GM18502 (cell line): ENCODE data around the gene FUCA1.
"Not testable (repeated sequence)": the region's sequence is repeated elsewhere in the genome, so short reads cannot be mapped to it uniquely, and the experiment has no call there.

Experiments used
- ATAC-seq: cut with Tn5 transposase; IDR thresholded peaks from one replicate; pipeline ENCODE4 v1.9.1; 2021; ENCODE audit warnings: mild to moderate bottlenecking; ENCODE audit not compliant: unreplicated experiment, poor library complexity

The FUCA1 gene

DNA sequence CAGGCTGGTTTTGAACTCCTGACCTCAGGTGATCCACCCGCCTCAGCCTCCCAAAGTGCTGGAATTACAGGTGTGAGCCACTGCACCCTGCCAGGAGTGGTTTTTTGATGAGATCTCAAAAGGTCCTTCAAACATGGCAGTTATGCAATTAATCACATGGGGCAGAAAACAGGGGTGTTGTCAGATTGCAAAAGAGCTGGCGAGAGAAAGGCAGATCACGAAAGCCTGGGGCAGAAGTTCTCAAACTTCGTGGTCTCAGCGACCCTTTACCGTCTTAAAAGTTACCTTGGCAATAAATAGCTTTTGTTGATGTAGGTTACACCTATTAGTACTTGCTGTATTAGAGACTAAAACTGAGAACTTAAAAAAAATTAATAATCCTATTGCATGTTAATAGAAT, 29.0 kb upstream of the FUCA1 start:
- ATAC-seq: no peak

DNA sequence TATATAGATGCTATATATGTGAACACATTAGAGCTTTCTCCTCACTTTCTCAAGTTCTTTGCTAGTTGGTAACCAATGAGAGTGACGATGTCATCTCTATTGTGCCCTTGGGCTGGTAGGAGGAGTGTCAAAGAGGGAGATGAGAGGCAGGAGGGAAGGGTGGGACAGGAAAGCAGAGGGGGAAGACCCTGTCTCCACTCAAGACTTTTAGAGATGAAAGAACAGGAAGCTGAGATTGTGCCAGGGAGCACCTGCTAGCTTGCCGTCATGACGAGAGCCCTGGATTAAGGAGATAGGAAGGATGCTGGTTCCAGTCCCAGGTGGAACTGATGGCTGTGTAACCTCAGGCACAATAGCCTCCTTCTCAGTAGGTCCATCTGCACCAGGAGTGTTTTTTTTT, 28.4 kb upstream of the FUCA1 start:
- ATAC-seq: no peak

DNA sequence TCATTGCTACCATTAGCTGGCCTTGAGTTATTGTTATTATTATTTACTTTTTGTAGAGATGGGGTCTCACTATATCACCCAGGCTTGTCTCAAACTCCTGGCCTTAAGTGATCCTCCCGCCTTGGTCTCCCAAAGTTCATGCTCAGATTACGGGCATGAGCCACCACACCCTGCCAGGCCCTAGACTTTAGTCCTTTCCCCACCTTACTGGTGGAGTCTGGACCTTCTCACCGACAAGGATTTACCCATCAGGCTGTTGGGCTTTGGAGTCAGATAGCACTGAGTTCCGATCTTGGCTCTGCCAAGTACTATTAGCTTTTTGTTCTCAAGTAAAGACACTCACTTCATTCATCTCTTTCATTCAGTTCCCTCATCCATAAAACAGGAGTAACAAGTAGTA, 27.9 kb upstream of the FUCA1 start:
- no peak for ATAC-seq

DNA sequence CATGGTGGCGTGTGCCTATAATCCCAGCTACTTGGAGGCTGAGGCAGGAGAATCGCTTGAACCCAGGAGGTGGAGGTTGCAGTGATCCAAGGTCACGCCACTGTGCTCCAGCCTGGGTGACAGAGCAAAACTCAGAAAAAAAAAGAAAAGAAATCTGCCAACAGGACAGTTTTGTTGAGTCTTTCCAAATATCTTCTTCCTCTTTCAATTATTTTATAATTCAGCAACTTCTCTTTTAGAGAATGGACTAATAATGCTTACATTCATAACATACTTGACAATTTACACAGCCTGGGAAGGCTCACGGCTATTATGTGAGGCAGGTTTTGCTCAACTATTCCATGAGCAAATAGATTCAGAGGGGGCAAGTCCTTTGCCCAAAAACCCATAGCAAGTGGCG, 27.0 kb upstream of the FUCA1 start:
- ATAC-seq: no peak

DNA sequence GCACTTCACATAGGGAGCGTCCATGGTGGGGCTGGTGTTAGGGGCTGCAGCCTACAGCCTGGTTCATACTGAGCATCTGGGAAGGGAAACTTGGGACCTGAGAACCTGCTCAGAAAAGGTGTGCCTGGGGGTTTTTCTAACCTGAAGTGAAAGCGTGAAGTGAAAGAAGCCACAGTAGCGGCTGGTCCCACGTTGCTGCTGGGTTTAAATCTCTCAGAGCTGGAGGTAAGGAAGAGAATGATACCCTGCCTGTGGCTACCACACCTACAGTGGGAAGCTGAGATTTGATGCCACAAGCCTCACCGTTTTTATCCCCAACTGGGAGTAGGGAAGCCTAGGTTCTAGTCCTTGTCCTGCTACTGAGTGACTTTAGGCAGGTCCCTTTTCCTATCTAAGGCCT, 21.0 kb upstream of the FUCA1 start:
- peak; percentile 59 for ATAC-seq

DNA sequence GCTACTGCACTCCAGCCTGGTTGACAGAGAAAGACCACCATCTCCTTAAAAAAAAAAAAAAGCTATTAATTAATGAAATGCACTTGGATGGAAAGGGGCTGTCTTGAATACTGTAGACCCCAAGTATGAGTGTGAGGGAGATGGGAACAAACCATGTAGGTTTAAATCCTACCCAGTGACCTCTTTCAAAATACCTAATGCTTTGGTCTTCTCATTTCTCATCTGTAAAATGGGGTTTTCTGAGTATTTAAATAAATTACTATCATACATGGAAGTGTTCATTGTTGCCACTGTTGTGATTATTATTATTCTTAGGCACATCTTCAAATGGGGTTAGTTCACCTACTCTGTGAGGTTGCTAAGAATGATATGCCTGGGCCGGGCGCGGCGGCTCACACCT, 17.1 kb upstream of the FUCA1 start:
- no peak for ATAC-seq

DNA sequence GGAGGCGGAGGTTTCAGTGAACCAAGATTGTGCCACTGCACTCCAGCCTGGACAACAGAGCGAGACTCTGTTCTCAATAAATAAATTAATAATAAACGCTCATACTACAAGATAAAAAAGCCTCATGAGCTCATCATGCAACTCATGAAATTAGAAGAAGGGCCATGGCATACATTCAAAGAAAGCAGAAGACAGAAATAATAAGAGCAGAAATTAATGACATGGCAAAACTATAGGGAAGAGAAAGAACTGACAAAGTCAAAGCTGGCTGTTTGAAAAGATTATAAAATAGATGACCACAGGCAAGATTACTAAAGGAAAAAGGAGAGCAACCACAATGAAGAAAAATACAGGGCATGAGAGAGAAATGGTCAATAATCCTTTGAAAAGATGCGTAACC, 14.7 kb upstream of the FUCA1 start:
- ATAC-seq: no peak

DNA sequence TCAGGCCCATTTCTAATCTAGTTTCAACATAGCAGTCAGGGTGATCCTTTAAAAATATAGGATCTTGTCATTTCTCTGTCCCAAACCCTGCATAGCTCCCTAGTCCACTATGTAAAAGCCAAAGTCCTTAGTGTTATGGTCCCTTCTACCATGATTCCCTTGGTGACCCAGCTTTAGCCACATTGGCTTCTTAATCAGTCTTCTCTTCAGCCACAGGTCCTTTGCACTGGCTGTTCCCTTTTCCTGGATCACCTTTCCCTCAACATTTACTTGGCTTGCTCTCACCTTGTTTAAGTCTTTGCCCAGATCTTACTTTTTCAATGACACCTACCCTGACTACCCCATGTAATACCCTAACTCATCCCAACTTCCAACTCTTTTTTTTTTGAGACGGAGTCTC, 11.7 kb upstream of the FUCA1 start:
- no peak for ATAC-seq

DNA sequence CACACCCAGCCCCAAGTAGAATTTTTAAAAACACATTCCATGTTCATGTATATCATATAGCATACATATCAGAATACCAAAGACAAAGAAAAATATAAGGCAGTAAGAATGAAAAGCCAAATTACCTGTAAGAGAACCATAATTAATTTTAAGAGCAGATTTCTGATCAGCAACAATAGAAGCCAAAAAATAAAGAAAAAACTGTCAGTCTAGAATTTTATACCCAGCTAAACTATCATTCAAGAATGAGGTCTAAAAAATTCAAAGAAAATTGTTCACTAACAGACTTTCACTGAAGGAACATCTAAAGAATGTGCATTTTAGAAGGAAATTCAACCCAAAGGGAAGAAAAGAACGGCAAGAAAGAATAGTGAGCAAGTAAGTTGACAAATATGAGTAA, 10.6 kb upstream of the FUCA1 start:
- ATAC-seq: no peak

DNA sequence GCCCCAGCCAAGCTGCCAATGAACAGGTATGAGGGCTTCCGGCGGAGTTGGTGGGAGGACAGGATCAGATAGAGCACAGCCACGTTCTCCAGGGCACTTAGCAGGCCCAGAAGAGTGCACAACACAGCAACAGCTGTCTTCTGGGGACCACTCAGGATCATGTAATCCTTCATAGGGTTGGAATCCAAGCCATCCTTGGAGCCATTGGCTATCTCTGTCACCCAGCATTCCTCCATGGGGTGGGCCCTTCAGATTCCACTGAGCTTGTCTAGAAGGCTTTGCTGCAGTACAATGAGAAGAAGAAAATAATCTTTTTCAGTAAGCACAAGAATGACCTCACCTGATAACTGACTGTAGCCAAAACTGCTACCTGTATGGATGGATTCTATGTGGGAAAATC, 7.3 kb upstream of the FUCA1 start:
- ATAC-seq: no peak

DNA sequence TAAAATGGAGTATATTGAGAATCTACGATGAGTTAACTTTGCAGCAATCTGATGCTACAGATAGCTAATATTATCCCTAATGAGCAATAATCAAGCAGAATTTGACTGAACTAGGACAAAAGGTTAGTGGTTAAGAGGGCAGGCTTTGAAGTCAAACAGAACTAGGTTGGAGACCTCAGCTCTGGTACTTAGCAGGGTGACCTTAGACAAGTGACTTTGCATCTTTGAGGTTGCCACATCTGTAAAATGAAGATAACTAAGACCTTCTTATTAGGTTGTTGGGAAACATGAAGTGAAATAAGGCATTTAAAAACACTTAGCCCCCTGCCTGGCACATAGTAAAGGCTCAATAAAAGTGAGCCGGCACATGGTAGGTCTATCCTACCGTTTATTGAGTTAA, 4.3 kb upstream of the FUCA1 start:
- no peak for ATAC-seq

DNA sequence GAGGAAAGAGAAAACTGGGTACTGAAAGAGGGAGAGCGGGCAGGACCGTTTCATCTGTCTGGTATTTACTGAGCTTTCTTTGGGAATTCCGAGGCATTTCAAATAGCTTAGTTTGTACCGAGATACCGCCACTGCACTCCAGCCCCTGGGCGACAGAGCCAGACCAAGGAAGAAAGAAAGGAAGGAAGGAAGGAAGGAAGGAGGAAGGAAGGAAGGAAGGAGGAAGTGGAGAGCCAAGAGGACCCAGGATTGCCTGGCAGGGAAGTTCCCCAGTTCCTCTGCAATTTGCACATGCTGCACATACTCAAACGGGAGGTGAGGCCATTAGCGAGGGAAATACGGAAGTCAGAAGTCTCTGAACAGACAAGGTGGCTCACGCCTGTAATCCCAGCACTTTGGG, 961 bp upstream of the FUCA1 start:
- ATAC-seq: no peak

DNA sequence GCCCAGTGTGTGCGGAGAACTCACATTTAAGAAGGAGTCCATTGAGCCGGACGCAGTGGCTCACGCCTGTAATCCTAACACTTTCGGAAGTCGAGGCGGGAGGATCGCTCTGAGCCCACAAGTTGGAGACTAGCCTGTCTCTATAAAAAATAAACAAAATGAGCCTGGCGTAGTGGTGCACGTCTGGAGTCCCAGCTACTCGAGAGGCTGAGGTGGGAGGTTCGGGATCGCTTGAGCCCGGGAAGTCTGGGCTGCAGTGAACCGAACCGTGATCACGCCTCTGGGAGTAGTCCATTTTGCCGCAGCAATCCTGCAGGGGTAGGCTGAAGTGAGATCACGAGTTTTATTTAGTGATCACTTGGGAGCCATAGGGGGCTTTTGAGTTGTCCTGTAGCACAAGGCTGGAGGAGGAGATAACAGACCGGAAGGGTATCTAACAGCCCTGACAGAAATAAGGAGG, 497 bp upstream of the FUCA1 start:
- no peak for ATAC-seq

DNA sequence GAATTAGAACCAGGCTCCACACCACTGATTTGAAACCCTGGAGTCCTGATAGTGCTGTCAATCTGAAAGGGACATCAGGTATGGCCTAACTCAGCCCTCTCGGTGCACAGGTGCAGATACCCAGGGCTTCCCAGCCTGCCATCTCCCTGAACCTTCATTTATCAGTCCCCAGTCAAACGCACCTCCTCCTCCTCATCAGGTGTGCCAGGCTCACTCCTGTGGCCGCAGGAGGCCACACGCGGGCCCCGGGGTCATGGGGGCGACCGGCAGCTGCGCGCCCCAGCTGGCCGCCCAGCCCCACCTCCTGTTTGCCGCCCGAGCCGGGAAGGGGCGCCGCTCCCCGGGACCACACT, 572 bp downstream of the FUCA1 start:
- no peak for ATAC-seq

DNA sequence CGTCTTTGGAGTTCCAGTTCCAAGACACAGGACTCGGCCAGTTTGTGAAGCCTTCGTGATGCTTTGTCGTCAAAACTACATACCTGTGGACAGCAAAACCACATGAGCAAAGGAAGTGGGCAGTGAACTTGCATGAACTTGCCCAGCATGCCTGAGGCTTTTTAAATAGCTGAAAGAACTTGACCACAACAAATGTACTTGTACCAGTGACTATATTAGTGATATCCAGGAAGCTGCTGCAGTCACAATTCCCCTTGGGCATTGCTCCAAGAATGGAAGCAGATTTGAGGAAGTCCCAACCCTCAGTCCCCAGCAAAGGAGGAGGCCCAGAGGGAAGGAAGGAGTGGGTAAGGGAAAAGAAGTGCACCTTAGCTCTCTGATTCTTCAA, 2.6 kb downstream of the FUCA1 start:
- no peak for ATAC-seq

DNA sequence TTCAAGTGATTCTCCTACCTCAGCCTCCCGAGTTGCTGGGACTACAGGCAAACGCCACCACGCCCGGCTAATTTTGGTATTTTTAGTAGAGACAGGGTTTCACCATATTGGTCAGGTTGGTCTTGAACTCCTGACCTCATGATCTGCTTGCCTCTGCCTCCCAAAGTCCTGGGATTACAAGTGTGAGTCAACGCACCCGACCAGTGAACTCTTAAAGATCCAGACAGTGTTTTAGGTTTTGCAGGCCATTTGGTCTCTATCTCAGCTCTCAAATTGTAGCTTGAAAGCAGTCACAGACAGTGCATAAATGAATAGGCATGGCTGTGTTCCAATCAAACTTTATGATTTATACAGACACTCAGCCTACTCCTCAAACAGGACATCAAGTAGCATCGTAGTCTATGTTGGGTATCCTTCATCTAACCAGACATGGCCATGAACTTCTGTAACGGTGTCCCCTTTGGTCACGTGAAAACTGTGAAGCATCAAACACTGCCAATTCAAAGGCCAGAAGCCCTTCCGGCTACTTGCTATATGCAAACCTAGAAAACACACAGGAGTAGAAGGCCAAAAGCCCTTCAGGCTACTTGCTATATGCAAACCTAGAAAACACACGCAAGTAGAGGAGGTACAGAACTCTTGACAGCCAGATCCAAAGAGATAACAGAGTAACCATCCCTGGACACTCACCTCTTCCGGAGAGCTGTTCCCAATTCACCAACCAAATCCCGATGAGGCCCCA, 3.1 kb downstream of the FUCA1 start:
- no peak for ATAC-seq

DNA sequence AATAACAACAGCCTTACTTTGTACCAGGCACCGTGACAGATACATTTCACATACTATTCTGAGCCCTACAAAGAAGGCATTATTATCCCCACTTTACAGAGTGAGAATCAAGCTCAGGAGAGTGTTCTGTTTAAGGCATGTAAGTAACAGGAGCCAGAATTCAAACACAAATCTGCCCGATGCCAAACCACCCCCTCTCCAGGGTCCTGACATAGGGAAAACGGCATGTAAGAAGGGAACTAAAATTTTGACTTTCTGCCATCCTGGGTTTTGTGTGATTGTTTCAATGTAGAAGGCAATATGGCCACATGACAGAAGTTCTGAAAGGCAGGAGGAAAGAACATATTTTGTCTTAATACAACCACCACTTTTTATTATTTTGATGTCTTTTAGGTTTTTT, 5.5 kb downstream of the FUCA1 start:
- ATAC-seq: no peak

DNA sequence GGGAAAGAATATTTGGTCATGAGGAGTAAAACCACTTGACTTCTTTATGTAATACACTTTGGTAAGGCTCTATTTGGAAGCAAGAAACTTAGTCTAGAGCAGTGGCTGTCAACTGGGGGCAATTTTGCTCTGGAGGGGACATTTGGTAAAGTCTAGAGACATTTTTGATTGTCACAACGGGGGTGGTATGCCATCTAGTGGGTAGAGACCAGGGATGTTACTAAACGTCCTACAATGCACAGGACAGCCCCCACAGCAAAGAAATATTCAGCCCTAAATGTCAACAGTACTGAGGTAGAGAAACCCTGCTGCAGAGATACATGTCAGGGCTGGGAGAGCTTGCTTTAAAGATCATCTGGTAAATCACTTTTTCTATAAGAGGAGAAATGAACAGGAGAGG, 13.5 kb downstream of the FUCA1 start:
- no peak for ATAC-seq

DNA sequence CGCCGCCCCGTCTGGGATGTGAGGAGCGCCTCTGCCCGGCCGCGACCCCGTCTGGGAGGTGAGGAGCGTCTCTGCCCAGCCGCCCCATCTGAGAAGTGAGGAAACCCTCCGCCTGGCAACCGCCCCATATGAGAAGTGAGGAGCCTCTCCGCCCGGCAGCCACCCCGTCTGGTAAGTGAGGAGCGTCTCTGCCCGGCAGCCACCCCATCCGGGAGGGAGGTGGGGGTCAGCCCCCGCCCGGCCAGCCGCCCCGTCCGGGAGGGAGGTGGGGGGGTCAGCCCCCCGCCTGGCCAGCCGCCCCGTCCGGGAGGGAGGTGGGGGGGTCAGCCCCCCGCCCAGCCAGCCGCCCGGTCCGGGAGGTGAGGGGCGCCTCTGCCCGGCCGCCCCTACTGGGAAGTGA, 15.0 kb downstream of the FUCA1 start:
- ATAC-seq: not testable (repeated sequence)

DNA sequence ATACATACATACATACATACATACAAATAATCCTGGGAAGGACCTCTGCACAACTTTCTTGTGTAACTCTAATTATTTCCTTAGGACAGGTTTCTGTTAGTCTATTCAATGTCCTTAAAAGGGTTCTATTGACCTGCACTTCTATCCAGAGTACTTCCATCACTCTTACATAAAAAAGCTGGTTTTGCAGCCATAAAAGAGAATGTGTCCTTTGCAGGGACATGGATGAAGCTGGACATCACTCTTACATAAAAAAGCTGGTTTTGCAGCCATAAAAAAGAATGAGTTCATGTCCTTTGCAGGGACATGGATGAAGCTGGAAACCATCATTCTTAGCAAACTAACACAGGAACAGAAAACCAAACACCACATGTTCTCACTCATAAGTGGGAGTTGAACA, 16.7 kb downstream of the FUCA1 start:
- ATAC-seq: not testable (repeated sequence)

DNA sequence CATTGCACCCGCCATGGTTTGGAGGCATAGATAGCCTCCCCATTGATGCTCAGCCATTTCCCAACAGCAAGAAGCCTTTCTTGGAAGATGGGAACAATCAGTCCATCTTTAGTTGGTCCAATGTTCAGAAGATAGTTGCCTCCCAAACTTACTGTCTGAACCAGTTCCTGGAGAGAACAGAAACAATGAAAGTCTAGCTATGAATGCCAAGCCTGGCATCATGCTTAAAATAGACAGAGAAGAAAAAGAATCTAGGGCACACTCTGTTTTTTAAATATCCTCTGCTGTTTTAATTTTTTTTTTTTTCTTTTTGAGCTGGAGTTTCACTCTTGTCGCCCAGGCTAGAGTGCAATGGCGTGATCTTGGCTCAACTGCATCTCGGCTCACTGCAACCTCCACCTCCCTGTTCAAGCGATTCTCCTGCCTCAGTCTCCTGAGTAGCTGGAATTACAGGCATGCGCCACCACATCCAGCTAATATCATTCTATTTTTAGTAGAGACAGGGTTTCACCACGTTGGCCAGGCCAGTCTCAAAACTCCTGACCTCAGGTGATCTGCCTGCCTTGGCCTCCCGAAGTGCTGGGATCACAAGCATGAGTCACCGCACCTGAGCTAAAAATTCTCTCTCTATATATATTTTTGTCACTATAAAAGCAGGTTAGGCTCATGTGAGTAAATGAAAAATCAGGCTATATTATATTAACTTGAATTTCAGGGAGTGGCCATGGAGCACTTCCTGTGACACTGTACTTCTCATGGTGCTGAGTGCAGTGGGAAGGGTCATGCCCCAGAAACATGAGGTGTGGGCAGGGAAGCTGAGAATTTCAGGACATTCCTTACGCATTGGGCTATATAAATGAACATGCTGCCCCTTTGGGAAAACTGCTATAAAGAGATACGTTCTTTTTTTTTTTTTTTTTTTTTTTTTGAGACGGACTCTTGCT, 19.1 kb downstream of the FUCA1 start:
- ATAC-seq: no peak
